ENCODE results near the gene LSP1.

DNA sequence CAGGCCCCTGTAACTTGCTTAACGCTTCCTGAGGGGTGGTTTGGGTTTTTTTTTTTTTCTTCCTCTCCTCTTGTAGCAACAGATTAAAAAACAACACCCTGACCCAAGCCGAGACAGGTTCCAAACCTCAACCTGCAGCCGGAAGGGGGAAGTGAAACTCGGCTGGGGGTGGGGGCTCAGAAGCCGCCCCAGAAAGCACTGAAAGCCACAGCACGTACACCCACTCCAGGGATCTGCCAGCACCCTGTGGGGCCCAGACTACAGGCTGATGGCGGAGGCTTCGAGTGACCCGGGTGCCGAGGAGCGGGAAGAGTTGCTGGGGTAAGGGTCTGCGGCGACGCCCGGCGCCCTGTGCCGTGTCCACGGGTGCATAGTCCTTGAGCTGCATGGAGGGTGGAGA, at the start of gene LSP1:
- TF ChIP-seq, protein P1, sequence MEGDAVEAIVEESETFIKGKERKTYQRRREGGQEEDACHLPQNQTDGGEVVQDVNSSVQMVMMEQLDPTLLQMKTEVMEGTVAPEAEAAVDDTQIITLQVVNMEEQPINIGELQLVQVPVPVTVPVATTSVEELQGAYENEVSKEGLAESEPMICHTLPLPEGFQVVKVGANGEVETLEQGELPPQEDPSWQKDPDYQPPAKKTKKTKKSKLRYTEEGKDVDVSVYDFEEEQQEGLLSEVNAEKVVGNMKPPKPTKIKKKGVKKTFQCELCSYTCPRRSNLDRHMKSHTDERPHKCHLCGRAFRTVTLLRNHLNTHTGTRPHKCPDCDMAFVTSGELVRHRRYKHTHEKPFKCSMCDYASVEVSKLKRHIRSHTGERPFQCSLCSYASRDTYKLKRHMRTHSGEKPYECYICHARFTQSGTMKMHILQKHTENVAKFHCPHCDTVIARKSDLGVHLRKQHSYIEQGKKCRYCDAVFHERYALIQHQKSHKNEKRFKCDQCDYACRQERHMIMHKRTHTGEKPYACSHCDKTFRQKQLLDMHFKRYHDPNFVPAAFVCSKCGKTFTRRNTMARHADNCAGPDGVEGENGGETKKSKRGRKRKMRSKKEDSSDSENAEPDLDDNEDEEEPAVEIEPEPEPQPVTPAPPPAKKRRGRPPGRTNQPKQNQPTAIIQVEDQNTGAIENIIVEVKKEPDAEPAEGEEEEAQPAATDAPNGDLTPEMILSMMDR (conservative IDR thresholded peaks at IDR 0.05; ENCODE audit: low read length), result no peak
- TF ChIP-seq EZH2phosphoT487 (IDR thresholded peaks at IDR 0.05; ENCODE audit: borderline replicate concordance, low read depth, low read length), result no peak
